Cardiac muscle cell (in vitro differentiated cells and primary cell): ENCODE measurements around the gene EFCAB7. TPM values are rescaled to one million over a fixed set of nuclear protein-coding genes. Genes with fewer than 3 reads are reported as not detected.

Experiments used
- DNase-seq, 2 donors: peaks; one replicate each; pipeline versions ENCODE4 v3.0.0 to v3.0.0-alpha.2; 2010 to 2017; ENCODE audit warnings: low read depth in 1 of 2, low spot score in 1 of 2
- H3K27ac ChIP-seq: fragments of 200-600 bp; sonication (generic); 2 replicates; pipeline ENCODE4 v1.5.1; 2016
- H3K27me3 ChIP-seq: fragments of 200-600 bp; sonication (generic); 2 replicates; pipeline ENCODE4 v1.6.0; 2016; ENCODE audit warnings: control low read depth
- H3K36me3 ChIP-seq: fragments of 200-600 bp; sonication (generic); 2 replicates; pipeline ENCODE4 v1.5.1; 2016; ENCODE audit warnings: control low read depth
- H3K4me1 ChIP-seq: fragments of 200-600 bp; sonication (generic); 2 replicates; pipeline ENCODE4 v1.8.1; 2017; ENCODE audit warnings: low read depth, mild to moderate bottlenecking, mixed run types
- H3K4me3 ChIP-seq: fragments of 200-600 bp; sonication (generic); 2 replicates; pipeline ENCODE4 v1.5.1; 2016; ENCODE audit warnings: mild to moderate bottlenecking
- H3K9me3 ChIP-seq: fragments of 200-600 bp; sonication (generic); 2 replicates; pipeline ENCODE4 v1.5.1; 2017; ENCODE audit warnings: low read depth, mild to moderate bottlenecking, control low read depth
- CTCF ChIP-seq: IDR thresholded peaks from 2 replicates; pipeline ENCODE4 v1.5.1; 2012; ENCODE audit warnings: low read depth, mild to moderate bottlenecking, low read length
- polyA plus RNA-seq: library from polyadenylated mRNA; unstranded; fragments of >200 nt; fragmentation: Nextera tagmentation; extraction: Ambion mirVana; gene quantifications from 2 replicates; pipeline ENCODE4 v1.2.1, GENCODE V29; 2016
- total RNA-seq: library from RNA; depleted of rRNA; stranded (reverse); fragments of >200 nt; gene quantifications from 2 replicates; pipeline ENCODE4 v1.2.3, GENCODE V29; 2016

The EFCAB7 gene
- total and polyA plus RNA-seq, 2 experiments from 2014 or later = 6.8 to 12.5 TPM

- Histone ChIP-seq H3K4me1 (no peaks in the 10 kb centered on the region), H3K4me3 (no peak overlapping the region), H3K36me3 (peaks cover 5% of the 10 kb centered on the region), H3K27ac (no peak overlapping the region), H3K9me3 (no peaks in the 10 kb centered on the region), H3K27me3 (no peaks in the 10 kb centered on the region)
- TF ChIP-seq CTCF = no peak
- no peak for DNase-seq
These were observed 32.2 kb downstream of the EFCAB7 start for GRCh38 chr1:63555480-63555879.

GRCh38 chr1:63557365-63557987 is 34.2 kb downstream of the EFCAB7 start:
- no peaks in the 10 kb centered on the region for H3K9me3 ChIP-seq
- peak; percentile 72 for TF ChIP-seq CTCF
- no peak overlapping the region for H3K27ac ChIP-seq
- no peak overlapping the region for H3K4me3 ChIP-seq
- H3K36me3 ChIP-seq = peaks cover 1% of the 10 kb centered on the region
- no peaks in the 10 kb centered on the region for H3K27me3 ChIP-seq
- DNase-seq = peak; percentile 59 to 63
- H3K4me1 ChIP-seq = no peaks in the 10 kb centered on the region

- Histone ChIP-seq H3K4me3 (no peak overlapping the region), H3K4me1 (no peaks in the 10 kb centered on the region), H3K27ac (no peak overlapping the region), H3K27me3 (no peaks in the 10 kb centered on the region), H3K9me3 (no peaks in the 10 kb centered on the region), H3K36me3 (no peaks in the 10 kb centered on the region)
- DNase-seq = no peak
- no peak for TF ChIP-seq CTCF
These were observed 36.0 kb downstream of the EFCAB7 start for GRCh38 chr1:63559357-63559756.

GRCh38 chr1:63563745-63564144 is 40.4 kb downstream of the EFCAB7 start:
- no peak overlapping the region for H3K4me3 ChIP-seq
- H3K9me3 ChIP-seq = no peaks in the 10 kb centered on the region
- no peaks in the 10 kb centered on the region for H3K36me3 ChIP-seq
- no peak overlapping the region for H3K27ac ChIP-seq
- no peaks in the 10 kb centered on the region for H3K4me1 ChIP-seq
- DNase-seq = no peak
- H3K27me3 ChIP-seq = no peaks in the 10 kb centered on the region
- TF ChIP-seq CTCF = no peak

- TF ChIP-seq CTCF = no peak
- Histone ChIP-seq H3K9me3 (no peaks in the 10 kb centered on the region), H3K4me3 (no peak overlapping the region), H3K4me1 (peaks cover 2% of the 10 kb centered on the region), H3K36me3 (no peaks in the 10 kb centered on the region), H3K27ac (no peak overlapping the region), H3K27me3 (no peaks in the 10 kb centered on the region)
- no peak for DNase-seq
These were observed 45.7 kb downstream of the EFCAB7 start for GRCh38 chr1:63569068-63569467.
